Measurements from ENCODE around the gene THBS3.

THBS3 gene

DNA sequence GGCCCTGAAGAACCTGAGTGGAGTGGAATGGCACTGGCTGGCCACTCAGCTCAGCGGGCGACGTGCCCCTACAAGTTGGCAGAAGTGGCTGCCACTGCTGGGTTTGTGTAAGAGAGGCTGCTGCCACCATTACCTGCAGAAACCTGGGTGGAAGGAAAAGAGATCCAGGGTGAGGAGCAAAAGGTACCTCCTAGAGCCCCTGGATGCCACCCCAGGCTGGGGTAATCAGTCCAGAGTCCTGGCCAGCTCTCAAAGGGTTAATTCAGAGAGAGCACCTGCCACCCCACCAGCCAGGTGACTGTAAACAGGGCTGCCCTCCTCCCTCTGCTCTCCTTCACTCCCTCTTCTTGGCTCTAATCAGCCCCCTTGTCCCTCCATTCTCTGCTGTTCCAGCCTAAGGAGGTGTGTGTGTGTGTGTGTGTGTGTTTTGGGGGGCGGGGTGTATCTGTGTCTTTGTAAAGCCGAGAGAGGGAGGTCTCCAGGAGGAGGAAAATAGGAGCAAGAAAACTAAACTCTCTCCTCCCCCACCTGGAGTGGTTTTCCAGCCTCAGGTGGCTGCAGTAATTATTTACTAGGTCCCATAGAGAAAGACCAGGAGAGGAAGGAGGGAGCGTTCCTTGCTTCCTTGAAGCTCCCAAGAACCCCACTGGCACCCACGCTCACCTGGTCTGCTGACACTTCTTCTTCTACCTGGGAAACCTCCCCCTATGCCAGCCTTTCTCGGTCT, 21.5 kb downstream of the THBS3 start:
- H3K4me3 ChIP-seq (ENCODE audit: low read length): no peak overlapping the region
- TF ChIP-seq, protein P1, sequence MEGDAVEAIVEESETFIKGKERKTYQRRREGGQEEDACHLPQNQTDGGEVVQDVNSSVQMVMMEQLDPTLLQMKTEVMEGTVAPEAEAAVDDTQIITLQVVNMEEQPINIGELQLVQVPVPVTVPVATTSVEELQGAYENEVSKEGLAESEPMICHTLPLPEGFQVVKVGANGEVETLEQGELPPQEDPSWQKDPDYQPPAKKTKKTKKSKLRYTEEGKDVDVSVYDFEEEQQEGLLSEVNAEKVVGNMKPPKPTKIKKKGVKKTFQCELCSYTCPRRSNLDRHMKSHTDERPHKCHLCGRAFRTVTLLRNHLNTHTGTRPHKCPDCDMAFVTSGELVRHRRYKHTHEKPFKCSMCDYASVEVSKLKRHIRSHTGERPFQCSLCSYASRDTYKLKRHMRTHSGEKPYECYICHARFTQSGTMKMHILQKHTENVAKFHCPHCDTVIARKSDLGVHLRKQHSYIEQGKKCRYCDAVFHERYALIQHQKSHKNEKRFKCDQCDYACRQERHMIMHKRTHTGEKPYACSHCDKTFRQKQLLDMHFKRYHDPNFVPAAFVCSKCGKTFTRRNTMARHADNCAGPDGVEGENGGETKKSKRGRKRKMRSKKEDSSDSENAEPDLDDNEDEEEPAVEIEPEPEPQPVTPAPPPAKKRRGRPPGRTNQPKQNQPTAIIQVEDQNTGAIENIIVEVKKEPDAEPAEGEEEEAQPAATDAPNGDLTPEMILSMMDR (IDR thresholded peaks at IDR 0.05; ENCODE audit: insufficient read depth, low read depth, low read length, missing control alignments): no peak
- no peak for DNase-seq (ENCODE audit: low read depth)

DNA sequence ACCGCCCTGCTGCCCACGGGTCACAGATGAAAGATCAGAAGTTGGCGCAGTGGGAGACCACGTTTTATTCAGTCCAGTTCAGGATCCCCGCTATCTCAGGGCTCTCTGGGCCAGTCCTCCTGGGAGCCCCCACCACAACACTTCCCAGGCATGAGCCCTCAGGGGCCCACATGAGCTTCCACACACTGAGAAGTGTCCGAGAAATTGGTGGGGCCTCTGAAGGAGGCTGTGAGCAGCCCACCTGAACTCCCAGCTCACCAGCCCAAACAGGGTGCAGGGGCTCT, 22.0 kb downstream of the THBS3 start:
- DNase-seq (ENCODE audit: low read depth): no peak
- H3K4me3 ChIP-seq (ENCODE audit: low read length): no peak overlapping the region
- TF ChIP-seq, protein P1 (IDR thresholded peaks at IDR 0.05; ENCODE audit: insufficient read depth, low read depth, low read length, missing control alignments): no peak

DNA sequence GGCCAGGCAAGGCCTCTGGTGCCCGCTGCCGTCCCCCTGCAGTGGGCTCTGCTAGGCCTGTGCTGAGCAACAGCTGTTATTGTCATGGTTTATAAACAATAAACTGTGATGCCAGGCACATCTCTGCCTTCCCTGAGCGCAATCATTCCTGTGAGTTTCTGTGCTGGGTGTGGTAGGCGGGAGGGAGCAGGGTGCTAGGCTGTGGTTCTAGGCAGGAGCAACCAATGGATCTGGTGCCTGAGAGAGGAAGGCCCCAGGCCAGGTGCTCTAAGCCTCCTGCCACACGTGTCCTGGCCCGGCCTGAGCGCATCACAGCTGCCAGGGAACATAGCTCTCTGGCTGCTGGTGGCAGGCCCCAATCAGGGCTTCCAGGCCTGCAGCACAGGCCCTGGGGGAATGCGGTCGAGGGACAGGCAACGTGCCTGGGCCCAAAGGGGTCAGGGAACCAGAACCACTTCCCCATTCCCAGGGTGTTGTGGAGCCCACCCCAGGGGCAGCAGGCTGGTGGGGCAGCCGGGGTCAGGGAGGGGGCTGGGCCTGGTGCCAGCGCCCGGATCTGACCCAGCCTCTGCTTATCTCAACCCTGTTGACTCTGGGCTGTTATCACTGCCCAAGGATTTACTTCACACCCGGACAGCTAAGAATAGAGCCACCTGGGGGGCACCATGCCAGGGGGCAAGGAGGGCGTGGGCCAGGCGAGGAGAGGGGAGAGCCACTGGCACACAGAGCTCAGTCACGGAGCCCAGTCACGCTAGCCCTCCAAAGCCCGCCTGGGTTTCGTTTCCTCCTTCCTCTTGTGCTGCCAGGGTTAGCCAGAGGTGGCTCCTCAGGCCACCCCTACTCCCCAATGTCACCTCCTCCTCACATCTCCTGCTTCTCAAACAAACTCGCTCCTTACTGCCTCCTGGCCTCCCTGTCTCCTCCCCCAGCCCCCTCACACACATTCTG, 22.6 kb downstream of the THBS3 start:
- no peak overlapping the region for H3K4me3 ChIP-seq (ENCODE audit: low read length)
- peak; percentile 37 for DNase-seq (ENCODE audit: low read depth)
- TF ChIP-seq, protein P1 (IDR thresholded peaks at IDR 0.05; ENCODE audit: insufficient read depth, low read depth, low read length, missing control alignments): no peak

- TF ChIP-seq, protein P1 (IDR thresholded peaks at IDR 0.05; ENCODE audit: insufficient read depth, low read depth, low read length, missing control alignments): no peak
- H3K4me3 ChIP-seq (ENCODE audit: low read length): no peak overlapping the region
- no peak for DNase-seq (ENCODE audit: low read depth)
These were observed 23.3 kb downstream of the THBS3 start for GRCh38 chr1:155184351-155184811.

GRCh38 chr1:155183775-155184221, 23.9 kb downstream of the THBS3 start:
- TF ChIP-seq, protein P1 (IDR thresholded peaks at IDR 0.05; ENCODE audit: insufficient read depth, low read depth, low read length, missing control alignments): no peak

GRCh38 chr1:155182052-155182550, 25.6 kb downstream of the THBS3 start:
- TF ChIP-seq, protein P1 (IDR thresholded peaks at IDR 0.05; ENCODE audit: insufficient read depth, low read depth, low read length, missing control alignments): no peak
- DNase-seq (ENCODE audit: low read depth): no peak
- H3K4me3 ChIP-seq (ENCODE audit: low read length): no peak overlapping the region

More at GRCh38 chr1:155183775-155184221, 23.9 kb downstream of the THBS3 start:
- H3K4me3 ChIP-seq (ENCODE audit: low read length): no peak overlapping the region
- no peak for DNase-seq (ENCODE audit: low read depth)
